SK-N-SH (cell line): ENCODE results near the gene SAMD4B.

Experiments
- EP300 ChIP-seq, 2 experiments: IDR thresholded peaks; 2 replicates each; pipeline versions ENCODE4 v1.4.0 to v1.6.1; 2012; ENCODE audit warnings: borderline replicate concordance in 1 of 2, low read depth in 1 of 2, low read length in 1 of 2
- NFIC ChIP-seq: IDR thresholded peaks from 2 replicates; pipeline ENCODE4 v1.4.0; 2012; ENCODE audit warnings: borderline replicate concordance
- NRF1 ChIP-seq: IDR thresholded peaks from 2 replicates; pipeline ENCODE4 v1.6.1; 2012; ENCODE audit warnings: low read depth, mild to moderate bottlenecking, low read length
- POLR2AphosphoS5 ChIP-seq: IDR thresholded peaks from 2 replicates; pipeline ENCODE4 v1.6.1; 2012; ENCODE audit warnings: low read depth, low read length
- RAD21 ChIP-seq: IDR thresholded peaks from 2 replicates; pipeline ENCODE4 v1.6.1; 2012; ENCODE audit warnings: mild to moderate bottlenecking, low read length
- RFX5 ChIP-seq: IDR thresholded peaks from 2 replicates; pipeline ENCODE4 v1.6.1; 2012; ENCODE audit warnings: mild to moderate bottlenecking, improper control_type of control experiment, low read length
- RXRA ChIP-seq: IDR thresholded peaks from 2 replicates; pipeline ENCODE4 v1.4.0; 2012; ENCODE audit warnings: low read depth, mild to moderate bottlenecking, borderline replicate concordance
- SIN3A ChIP-seq: IDR thresholded peaks from 2 replicates; pipeline ENCODE4 v1.6.1; 2012; ENCODE audit warnings: low read depth, mild to moderate bottlenecking, low read length, moderate library complexity, borderline replicate concordance
- TF ChIP-seq, protein P1 (sequence below): fragments of 200-600 bp; sonication (generic); IDR thresholded peaks from 2 replicates; pipeline ENCODE4 v1.6.1; 2017; ENCODE audit warnings: antibody characterized with exemption, mild to moderate bottlenecking, moderate library complexity
- TF ChIP-seq, protein P2 (sequence below): IDR thresholded peaks from 2 replicates; pipeline ENCODE4 v1.4.0; 2012; ENCODE audit warnings: low read depth, borderline replicate concordance

DNA sequence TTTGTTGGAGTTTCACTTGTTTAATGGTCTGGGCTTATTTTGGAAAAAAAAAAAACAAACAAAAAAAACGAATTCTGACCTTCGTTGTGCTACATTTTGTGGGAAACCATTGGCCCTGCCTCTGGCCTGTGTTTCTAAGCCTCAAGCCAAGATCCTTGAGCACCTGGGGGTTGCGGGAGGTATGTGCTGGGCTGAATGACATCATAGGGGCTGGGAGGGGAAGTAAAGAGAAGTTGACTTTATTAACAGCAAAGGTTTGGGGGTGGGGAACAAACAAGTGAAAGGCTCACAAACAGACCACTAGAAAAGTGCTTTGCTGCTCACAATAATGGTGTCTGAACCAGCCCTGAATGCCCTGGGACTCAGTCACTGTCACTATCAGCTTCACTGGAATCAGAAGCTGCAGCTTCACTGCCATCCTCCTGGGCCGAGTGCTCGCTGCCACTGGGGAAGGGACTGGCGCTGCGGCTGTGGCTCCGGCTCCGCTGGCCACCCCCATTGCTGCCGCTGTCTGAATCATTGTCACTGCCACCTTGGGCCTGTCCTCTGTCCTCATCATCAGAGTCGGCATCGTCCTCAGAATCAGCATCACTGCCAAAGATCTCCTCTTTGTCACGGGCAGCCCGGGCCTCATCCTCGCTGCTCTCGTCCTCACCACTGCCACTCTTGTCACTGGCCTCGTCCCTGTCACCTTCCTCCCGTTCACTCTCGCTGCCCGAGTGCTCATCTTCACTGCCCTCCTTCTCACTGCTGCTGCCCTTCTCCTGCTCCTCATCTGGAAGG lies 43.6 kb downstream of the SAMD4B start:
- TF ChIP-seq RFX5: no peak
- TF ChIP-seq, protein P1, sequence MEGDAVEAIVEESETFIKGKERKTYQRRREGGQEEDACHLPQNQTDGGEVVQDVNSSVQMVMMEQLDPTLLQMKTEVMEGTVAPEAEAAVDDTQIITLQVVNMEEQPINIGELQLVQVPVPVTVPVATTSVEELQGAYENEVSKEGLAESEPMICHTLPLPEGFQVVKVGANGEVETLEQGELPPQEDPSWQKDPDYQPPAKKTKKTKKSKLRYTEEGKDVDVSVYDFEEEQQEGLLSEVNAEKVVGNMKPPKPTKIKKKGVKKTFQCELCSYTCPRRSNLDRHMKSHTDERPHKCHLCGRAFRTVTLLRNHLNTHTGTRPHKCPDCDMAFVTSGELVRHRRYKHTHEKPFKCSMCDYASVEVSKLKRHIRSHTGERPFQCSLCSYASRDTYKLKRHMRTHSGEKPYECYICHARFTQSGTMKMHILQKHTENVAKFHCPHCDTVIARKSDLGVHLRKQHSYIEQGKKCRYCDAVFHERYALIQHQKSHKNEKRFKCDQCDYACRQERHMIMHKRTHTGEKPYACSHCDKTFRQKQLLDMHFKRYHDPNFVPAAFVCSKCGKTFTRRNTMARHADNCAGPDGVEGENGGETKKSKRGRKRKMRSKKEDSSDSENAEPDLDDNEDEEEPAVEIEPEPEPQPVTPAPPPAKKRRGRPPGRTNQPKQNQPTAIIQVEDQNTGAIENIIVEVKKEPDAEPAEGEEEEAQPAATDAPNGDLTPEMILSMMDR: no peak
- TF ChIP-seq RAD21: no peak
- no peak for TF ChIP-seq RXRA
- TF ChIP-seq NRF1: no peak
- no peak for TF ChIP-seq SIN3A
- no peak for TF ChIP-seq POLR2AphosphoS5
- no peak for TF ChIP-seq NFIC
- TF ChIP-seq, protein P2, sequence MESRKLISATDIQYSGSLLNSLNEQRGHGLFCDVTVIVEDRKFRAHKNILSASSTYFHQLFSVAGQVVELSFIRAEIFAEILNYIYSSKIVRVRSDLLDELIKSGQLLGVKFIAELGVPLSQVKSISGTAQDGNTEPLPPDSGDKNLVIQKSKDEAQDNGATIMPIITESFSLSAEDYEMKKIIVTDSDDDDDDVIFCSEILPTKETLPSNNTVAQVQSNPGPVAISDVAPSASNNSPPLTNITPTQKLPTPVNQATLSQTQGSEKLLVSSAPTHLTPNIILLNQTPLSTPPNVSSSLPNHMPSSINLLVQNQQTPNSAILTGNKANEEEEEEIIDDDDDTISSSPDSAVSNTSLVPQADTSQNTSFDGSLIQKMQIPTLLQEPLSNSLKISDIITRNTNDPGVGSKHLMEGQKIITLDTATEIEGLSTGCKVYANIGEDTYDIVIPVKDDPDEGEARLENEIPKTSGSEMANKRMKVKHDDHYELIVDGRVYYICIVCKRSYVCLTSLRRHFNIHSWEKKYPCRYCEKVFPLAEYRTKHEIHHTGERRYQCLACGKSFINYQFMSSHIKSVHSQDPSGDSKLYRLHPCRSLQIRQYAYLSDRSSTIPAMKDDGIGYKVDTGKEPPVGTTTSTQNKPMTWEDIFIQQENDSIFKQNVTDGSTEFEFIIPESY: no peak
- no peak for TF ChIP-seq EP300 (IDR thresholded peaks at IDR 0.05; ENCODE audit: borderline replicate concordance in 1 of 2, low read depth in 1 of 2, low read length in 1 of 2)
